ENCODE data around the gene LEFTY1. TPM values are rescaled to one million over a fixed set of nuclear protein-coding genes. Genes with fewer than 3 reads are reported as not detected.

The LEFTY1 gene
- total and polyA plus RNA-seq, 2 of the 13 experiments (the other 11 are each of a cell fraction or from before 2014, with no cell fraction given): 0.29 to 0.79 TPM

- TF ChIP-seq LCORL (IDR thresholded peaks at IDR 0.05) (no peak), LCORL (CRISPR knock-in tag; IDR thresholded peaks at IDR 0.05) (0 out of 2 replicates have a peak, but pooled peaks have one; percentile 31), ZFY (CRISPR knock-in tag; IDR thresholded peaks at IDR 0.05) (no peak), JUN (CRISPR knock-in tag; IDR thresholded peaks at IDR 0.05) (no peak), PAX8 (CRISPR knock-in tag; IDR thresholded peaks at IDR 0.05; ENCODE audit: borderline replicate concordance) (no peak), MED8 (CRISPR knock-in tag; IDR thresholded peaks at IDR 0.05; ENCODE audit: insufficient replicate concordance) (no peak), ZNF615 (CRISPR knock-in tag; IDR thresholded peaks at IDR 0.05; ENCODE audit: borderline replicate concordance) (no peak), ZNF513 (CRISPR knock-in tag; conservative IDR thresholded peaks at IDR 0.05) (no peak), ISL2 (CRISPR knock-in tag; IDR thresholded peaks at IDR 0.05) (no peak), PCBP2 (optimal IDR thresholded peaks at IDR 0.05; ENCODE audit: low read depth, low read length, poor library complexity, severe bottlenecking) (no peak), ZNF580 (CRISPR knock-in tag; IDR thresholded peaks at IDR 0.05; ENCODE audit: borderline replicate concordance, low read depth) (0 out of 2 replicates have a peak, but pooled peaks have one; percentile 48), ZNF136 (CRISPR knock-in tag; IDR thresholded peaks at IDR 0.05; ENCODE audit: low read depth) (no peak), ZNF572 (CRISPR knock-in tag; IDR thresholded peaks at IDR 0.05) (0 out of 2 replicates have a peak, but pooled peaks have one; percentile 44), ZNF839 (CRISPR knock-in tag; IDR thresholded peaks at IDR 0.05; ENCODE audit: borderline replicate concordance) (no peak), TBX2 (CRISPR knock-in tag; IDR thresholded peaks at IDR 0.05; ENCODE audit: borderline replicate concordance) (peak; percentile 18; the same call in 1 of the 2 replicates), ZFP36L2 (CRISPR knock-in tag; IDR thresholded peaks at IDR 0.05) (no peak), ZNF263 (CRISPR knock-in tag; IDR thresholded peaks at IDR 0.05) (no peak), PRDM15 (CRISPR knock-in tag; IDR thresholded peaks at IDR 0.05) (no peak)
These were observed 7.6 kb downstream of the LEFTY1 start (continued) for GRCh38 chr1:225881081-225881958.
